Right ventricle myocardium inferior (tissue), 1 donor: ENCODE results near the gene NECTIN2. TPM values are rescaled to one million over a fixed set of nuclear protein-coding genes. Genes with fewer than 3 reads are reported as not detected.
"Not testable (repeated sequence)": the region's sequence is repeated elsewhere in the genome, so short reads cannot be mapped to it uniquely, and the experiment has no call there.

Source experiments
- ATAC-seq: fragments of 200-7000 bp; cut with Tn5 transposase; one replicate; pipeline ENCODE4 v1.9.1; 2020; ENCODE audit warnings: mild to moderate bottlenecking, moderate library complexity
- DNase-seq: peaks from one replicate; pipeline ENCODE4 v3.0.0; 2021; ENCODE audit errors: missing footprints
- intact Hi-C: fragments of 100-400 bp; cut with DNase I; formaldehyde crosslinking; loops from one replicate; pipeline ENCODE4 v1.11.0; 2022
- total RNA-seq: library from RNA; stranded (reverse); fragmentation: NEBNext Ultra II Directional; extraction: Animal tissue kit (Norgen Biotek cat#: 25700); gene quantifications from one replicate; pipeline ENCODE4 v1.2.1, GENCODE V29; 2021
- donor health status: DM: no; HTN: yes; CAD: no; lungs with severe emphysema.

NECTIN2 gene
- total RNA-seq, 1 donor from 2014 or later: 41.8 TPM

DNA sequence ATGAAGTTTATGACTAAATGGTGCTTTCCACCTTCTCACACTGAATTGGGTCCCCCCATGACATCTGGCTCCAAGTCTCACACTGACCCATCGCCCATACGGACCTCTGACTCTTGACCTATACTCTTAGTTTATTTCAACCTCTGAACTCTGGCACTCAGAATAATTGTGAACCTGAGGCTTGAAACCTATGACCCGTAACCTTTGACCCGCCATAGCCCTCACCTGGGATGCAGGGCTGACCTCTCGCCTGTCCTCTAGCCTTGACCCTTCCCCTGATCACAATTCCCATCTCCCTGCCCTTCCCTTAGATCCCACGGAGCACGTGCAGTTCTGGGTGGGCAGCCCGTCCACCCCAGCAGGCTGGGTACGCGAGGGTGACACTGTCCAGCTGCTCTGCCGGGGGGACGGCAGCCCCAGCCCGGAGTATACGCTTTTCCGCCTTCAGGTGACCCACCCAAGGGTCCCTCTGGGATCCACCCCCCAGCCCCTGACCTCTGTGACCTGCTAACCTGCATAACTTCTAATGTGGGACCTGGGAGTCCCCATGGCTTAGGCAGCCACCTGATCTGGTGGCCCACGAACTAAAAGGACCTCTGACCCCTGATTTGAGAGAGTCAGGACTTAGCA lies 32.1 kb upstream of the NECTIN2 start:
- DNase-seq (no peak), ATAC-seq (no peak)
- intact Hi-C loops: no loop called here

DNA sequence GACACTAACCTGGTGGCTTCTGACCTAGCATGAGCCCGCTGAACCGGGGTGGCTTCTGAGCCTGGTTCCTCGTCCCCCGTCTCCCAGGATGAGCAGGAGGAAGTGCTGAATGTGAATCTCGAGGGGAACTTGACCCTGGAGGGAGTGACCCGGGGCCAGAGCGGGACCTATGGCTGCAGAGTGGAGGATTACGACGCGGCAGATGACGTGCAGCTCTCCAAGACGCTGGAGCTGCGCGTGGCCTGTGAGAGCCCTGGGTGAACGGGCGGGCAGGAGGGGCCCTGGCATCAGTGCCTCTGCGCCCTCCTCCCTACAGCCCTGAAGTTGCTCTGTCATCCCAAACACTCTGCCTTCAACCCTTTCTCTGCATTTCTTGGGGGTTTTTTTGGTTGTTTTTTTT lies 31.6 kb upstream of the NECTIN2 start:
- no peak for ATAC-seq
- intact Hi-C loops: no loop called here
- DNase-seq: no peak

DNA sequence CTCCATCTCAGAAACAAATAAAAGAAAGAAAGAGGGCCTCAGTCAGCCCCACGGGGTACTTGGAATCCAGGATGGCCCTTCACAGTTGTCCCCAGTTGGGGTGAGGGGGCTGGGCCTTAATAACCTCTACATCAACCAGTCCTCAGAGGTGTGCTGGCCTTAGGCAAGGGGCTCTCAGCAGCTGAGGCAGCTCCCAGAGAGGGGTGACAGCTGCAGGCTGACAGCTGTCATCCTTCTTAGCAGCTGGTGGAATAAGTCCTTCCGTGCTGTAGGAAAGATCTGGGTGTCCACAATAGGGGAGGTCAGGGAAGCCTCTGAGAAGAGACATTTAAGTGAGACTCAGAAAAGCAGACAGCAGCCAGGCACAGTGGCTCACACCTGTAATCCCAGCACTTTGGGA lies 29.8 kb upstream of the NECTIN2 start:
- DNase-seq (no peak), ATAC-seq (no peak)
- intact Hi-C loops: no loop called here

DNA sequence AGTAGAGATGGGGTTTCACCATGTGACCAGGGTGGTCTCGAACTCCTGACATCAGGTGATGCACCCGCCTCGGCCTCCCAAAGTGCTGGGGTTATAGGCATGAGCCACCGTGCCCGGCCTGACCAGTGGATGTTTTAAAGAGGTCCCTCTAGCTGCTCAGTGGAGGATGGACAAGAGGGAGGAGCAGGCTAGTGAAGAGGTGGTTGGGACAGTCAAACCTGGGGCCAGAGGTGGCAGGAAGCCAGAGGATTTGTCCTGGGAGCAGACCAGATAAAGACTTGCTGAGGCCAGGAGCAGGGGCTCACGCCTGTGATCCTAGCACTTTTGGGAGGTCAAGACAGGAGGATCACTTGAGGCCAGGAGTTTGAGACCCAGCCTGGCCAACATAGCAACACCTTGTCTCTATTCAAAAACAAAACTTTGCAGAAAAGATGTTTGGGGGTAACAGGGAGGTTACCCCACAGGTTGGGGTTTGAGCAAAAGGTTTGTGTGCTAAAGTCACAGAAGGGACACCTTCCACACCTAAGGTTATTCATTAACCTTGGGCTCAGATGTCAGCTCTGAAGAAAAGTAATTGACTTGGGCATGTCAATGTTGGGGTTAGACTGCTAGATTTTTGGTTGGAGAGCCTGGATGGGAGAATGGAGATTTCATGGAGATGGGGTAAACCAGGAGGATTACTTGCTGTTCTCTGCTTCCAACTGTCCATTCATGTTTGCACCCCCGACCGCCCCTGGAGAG lies 28.2 kb upstream of the NECTIN2 start:
- DNase-seq (no peak), ATAC-seq (no peak)
- intact Hi-C loops: no loop called here

DNA sequence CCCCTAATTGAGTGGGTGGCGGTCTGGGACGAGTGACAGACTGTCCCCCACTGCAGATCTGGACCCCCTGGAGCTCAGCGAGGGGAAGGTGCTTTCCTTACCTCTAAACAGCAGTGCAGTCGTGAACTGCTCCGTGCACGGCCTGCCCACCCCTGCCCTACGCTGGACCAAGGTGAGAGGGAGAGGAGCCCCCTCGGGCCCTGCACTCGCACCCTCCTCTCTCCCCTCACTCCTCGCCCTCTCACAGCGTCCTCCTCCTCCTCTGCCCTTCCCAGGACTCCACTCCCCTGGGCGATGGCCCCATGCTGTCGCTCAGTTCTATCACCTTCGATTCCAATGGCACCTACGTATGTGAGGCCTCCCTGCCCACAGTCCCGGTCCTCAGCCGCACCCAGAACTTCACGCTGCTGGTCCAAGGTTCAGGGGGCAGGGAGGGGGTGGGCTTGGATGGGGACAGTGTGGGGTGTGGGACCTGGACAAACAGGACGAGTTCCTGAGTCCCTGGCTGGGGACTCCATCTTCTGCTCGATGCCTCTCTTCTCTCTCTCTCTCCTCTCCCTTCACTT lies 27.5 kb upstream of the NECTIN2 start:
- DNase-seq: no peak
- ATAC-seq: no peak
- intact Hi-C loops: no loop called here

DNA sequence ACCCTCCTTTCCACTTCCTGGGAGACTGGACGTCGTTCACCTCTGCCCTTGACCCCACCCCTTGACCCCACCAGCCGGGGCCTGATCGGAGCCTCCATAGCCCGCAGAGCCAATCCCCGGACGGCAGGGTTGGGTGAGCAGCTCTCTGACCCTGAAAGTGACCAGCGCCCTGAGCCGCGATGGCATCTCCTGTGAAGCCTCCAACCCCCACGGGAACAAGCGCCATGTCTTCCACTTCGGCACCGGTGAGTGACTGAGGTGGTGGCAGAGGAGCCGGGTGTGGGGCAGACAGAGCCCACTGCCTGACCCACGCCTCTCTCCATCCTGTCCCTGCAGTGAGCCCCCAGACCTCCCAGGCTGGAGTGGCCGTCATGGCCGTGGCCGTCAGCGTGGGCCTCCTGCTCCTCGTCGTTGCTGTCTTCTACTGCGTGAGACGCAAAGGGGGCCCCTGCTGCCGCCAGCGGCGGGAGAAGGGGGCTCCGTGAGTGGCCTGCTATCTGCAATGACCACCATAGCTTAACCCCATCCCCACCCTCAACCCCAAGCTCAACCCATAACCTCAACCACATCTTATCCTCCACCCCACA lies 26.8 kb upstream of the NECTIN2 start:
- ATAC-seq: no peak
- intact Hi-C loops: no loop called here
- DNase-seq: no peak

DNA sequence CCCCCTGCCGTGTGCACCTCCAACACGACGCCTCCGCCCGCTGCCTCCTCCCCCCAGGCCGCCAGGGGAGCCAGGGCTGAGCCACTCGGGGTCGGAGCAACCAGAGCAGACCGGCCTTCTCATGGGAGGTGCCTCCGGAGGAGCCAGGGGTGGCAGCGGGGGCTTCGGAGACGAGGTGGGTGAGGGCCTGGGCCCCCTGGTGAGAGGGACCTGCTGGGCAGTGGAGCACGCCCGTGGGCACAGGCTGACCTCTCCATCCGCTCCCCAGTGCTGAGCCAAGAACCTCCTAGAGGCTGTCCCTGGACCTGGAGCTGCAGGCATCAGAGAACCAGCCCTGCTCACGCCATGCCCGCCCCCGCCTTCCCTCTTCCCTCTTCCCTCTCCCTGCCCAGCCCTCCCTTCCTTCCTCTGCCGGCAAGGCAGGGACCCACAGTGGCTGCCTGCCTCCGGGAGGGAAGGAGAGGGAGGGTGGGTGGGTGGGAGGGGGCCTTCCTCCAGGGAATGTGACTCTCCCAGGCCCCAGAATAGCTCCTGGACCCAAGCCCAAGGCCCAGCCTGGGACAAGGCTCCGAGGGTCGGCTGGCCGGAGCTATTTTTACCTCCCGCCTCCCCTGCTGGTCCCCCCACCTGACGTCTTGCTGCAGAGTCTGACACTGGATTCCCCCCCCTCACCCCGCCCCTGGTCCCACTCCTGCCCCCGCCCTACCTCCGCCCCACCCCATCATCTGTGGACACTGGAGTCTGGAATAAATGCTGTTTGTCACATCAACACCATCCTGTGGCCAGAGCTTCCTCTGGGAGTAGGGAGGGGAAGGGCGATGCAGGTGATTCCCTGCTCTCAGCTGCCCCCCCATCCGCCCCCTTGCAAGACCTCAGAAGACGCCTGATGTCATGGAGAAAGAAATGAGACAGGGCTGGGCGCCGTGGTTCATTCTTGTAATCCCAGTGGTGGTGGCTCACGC lies 25.2 kb upstream of the NECTIN2 start:
- intact Hi-C loops: no loop called here
- ATAC-seq (peak; percentile 71), DNase-seq (peak; percentile 80)

DNA sequence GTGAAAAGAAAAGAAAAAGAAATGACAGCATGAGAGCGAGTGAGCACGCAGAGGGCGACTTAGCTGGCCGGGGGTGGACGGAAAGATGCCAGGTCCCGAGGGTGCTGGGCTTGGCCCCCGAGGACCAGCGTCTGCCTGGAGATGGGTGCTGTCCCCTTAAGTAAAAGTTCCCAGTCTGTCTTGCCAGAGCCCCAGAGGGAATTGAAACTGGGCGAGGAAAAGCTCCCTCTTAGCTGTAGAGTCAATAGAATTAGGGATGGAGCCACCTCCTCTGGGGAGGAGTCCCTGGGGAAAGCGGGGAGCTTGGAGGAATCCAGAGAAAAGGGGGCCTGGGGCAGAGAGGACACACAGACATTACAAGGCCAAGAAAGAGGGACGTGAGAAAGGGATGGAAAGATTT lies 23.9 kb upstream of the NECTIN2 start:
- ATAC-seq (no peak), DNase-seq (no peak)
- intact Hi-C loops: loop anchor here (2.0 kb wide), 1 partner anchor 13 kb away; the partner anchor contains the start of gene BCAM

DNA sequence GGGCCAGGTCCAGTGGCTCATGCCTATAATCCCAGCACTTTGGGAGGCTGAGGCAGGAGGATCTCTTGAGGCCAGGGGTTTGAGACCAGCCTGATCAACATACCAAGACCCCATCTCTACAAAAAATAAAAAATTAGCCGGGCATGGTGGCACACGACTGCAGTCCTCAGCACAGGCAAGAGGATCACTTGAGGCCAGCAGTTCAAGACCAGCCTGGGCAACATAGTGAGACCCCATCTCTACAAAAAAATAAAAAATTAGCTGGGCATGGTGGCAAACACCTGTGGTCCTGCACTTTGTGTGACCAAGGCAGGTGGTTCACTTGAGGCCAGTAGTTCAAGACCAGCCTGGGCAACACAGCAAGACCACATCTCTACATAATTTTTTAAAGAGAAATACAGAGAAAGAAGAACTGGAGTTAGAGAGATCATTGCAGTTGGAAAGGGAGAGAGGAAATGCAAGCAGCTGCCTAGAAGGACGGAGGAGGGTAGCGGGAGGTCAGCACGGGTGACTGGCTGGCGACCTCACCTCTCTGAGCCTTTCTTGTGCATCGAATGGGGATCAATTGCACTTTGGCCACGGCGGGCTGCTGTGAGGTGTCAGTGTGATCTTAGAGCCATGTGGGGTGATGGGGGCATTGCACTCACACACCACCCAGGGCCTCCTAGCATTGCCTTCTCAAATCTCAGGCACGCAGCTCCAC lies 23.3 kb upstream of the NECTIN2 start:
- DNase-seq (no peak), ATAC-seq (no peak)
- intact Hi-C loops: loop anchor here (2.0 kb wide), 1 partner anchor 14 kb away; the partner anchor contains the start of gene BCAM

DNA sequence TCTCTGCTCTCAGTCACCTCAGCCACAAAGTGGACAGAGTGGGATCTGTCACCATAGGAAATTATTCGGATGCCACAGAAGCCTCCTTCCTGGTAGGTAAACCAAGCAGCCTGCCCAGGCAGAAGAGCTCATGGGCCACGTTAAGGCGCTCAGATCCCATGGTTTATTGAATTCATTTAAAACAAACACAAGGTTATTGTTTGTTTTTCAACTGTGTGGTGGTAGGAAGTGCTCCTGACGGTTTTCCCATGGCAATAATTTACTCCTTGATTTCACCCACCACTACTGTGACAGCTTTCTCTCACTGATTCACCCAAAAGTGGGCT lies 22.8 kb upstream of the NECTIN2 start:
- intact Hi-C loops: loop anchor here (2.0 kb wide), 1 partner anchor 15 kb away; the partner anchor contains the start of gene BCAM
- no peak for DNase-seq
- no peak for ATAC-seq

DNA sequence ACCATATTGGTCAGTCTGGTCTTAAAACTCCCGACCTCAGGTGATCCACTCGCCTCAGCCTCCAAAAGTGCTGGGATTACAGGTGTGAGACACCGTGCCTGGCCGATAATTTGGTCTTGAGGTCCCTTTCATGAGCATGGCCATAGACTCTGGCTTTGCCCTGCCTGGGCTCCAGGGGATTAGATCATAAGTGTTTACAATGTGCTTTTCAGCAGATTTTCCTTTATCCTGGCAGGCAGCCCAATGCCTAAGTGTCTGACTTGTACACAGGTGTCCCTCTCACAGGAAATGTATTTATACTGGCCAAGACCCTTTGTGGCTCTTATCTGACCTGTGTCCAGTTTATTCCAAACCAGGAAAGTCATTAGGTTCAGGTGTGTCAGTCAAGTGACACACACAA lies 21.3 kb upstream of the NECTIN2 start:
- no peak for DNase-seq
- no peak for ATAC-seq
- intact Hi-C loops: no loop called here

DNA sequence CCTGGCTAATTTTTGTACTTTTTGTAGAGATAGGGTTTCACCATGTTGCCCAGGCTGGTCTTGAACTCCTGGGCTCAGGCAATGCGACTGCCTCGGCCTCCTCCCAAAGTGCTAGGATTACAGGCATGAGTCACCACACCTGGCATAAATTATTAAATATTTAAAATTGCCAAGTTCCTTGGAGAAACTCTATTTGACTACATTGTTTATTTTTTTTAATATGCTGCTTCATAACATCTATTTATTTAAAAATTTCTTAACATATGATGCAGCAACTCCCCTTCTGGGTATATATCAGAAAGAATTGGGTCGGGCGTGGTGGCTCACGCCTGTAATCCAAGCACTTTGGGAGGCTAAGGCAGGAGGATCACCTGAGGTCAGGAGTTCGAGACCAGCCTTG lies 13.2 kb upstream of the NECTIN2 start:
- ATAC-seq, DNase-seq, intact Hi-C loops: not testable (repeated sequence)

DNA sequence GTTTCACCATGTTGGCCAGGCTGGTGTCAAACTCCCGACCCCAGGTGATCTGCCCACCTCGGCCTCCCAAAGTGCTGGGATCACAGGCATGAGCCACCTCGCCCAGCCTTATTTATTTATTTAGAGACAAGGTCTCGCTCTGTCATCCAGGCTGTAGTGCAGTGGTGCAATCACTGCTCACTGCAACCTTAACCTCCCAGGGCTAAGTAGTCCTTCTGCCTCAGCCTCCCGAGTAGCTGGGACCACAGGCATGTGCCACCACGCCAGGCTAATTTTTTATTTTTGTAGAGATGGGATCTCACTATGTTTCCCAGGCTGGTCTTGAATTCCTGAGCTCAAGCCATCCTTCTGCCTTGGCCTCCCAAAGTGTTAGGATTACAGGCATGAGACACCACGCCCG lies 11.7 kb upstream of the NECTIN2 start:
- ATAC-seq, intact Hi-C loops, DNase-seq: not testable (repeated sequence)

DNA sequence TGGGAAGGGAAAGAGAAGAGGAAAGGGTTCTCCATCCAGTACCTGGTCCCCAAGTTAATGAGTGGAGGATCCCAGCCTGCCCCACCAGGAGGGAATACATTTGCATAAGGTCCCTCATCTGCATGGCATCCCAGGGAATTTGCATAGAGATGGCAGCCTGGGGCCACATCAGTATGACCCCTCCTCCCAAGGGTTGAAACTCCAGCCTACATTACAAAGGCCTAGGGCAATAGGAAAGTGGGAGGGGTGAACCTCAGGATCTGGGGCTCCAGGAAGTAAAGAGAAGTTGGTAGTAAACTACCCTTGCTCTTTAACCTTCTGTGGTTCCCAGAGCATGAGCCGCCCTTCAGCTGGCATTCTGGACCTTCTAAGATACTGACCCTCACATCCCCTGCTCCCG lies 6.8 kb upstream of the NECTIN2 start:
- ATAC-seq: no peak
- DNase-seq: no peak
- intact Hi-C loops: no loop called here

DNA sequence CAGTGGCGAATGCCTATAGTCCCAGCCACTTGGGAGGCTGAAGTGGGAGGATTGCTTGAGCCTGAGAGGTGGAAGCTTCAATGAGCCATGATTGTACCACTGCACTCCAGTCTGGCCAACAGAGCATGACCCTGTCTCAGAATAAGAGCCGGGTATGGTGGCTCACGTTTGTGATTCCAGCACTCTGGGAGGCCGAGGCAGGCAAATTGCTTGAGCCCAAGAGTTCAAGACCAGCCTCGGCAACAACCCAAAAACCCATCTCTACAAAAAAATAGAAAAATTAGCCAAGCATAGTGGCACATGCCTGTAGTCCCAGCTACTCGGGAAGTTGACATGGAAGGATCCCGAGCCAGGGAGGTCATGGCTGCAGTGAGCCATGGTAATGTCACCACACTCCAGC lies 5.3 kb upstream of the NECTIN2 start:
- DNase-seq: no peak
- no peak for ATAC-seq
- intact Hi-C loops: no loop called here

DNA sequence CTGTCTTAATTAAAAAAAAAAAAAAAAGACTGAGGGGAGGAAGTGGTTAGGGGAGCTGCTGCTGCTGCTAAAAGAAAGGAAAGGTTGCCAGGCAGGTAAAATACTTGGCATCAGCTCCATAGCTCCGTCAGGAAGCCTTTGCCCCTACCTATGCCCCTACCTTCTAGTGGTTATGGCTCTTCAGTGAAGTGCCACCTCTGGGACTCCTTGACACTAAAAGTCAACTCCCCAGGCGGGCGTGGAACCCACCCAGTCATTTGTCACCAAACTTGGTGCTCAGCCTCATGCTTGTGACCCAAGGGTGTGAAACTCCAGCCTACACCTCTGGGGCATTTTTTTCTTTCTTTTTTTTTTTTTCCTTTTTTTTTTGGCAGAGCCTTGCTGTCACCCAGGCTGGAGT lies 4.9 kb upstream of the NECTIN2 start:
- intact Hi-C loops: no loop called here
- DNase-seq (no peak), ATAC-seq (no peak)

DNA sequence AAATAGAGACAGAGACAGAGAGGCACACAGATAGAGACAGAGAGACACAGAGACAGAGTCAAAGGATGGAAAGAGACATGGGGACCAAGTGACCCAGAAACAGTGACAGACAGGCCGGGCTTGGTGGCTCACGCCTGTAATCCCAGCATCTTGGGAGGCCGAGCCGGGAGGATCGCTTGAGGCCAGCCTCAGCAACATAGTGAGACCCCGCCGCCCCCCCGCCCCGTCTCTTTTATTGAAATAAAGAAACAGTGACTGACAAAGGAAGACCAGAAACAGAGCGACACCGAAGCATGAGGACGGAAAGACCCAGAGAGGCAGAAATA lies 848 bp upstream of the NECTIN2 start:
- DNase-seq: no peak
- no peak for ATAC-seq
- intact Hi-C loops: loop anchor here (1.0 to 5.0 kb wide), 4 partner anchors 45 to 156 kb away; no protein-coding TSS in a partner anchor

DNA sequence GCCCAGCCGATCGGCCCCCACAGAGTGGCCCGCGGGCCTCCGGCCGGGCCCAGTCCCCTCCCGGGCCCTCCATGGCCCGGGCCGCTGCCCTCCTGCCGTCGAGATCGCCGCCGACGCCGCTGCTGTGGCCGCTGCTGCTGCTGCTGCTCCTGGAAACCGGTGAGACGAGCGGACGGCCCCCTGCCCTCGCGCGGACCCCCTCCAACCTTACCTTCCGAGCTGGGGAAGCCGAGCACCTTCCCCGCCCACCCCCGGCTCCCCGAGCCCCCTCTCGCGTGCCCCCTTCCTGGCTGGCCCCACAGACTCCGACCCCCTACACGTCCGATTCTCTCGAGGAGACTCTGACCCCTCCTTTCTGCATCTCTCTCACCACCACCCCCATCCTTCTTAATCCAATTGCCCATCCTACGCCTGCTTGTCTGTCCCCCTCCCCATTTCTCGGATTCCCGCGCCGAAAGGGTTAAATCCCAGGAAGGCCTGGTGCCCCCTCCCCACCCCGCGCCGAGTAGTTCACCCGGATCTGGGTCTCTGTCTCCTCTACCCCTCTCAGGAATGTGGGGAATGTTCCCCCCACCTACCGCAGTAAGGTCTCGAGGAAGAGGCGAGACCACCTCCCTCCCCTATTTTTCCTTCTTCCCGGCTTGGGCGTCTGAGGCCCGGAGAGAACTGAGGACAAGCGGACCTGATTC lies 502 bp downstream of the NECTIN2 start:
- intact Hi-C loops: loop anchor here (2.0 to 5.0 kb wide), 2 partner anchors 44 to 129 kb away; partner anchors contain the start of gene TOMM40
- no peak for DNase-seq

More for the DNA sequence above, 502 bp downstream of the NECTIN2 start:
- ATAC-seq: no peak
